Adrenal gland (tissue), 5 donors: ENCODE data around the gene CDH24.

Experiments used
- CTCF ChIP-seq, 6 experiments: fragments of 450-650 bp in 4 of 6; fragments of 200-600 bp in 2 of 6; sonication (generic) in 1 of 6; IDR thresholded peaks; 1 replicate in 5 of 6; 2 replicates in 1 of 6; pipeline versions ENCODE4 v1.5.1 to v1.8.0; 2016 to 2021; ENCODE audit warnings: antibody characterized with exemption in 6 of 6, mild to moderate bottlenecking in 2 of 6, moderate library complexity in 1 of 6
- POLR2A ChIP-seq, 2 donors: fragments of 450-650 bp; IDR thresholded peaks; one replicate each; pipeline ENCODE4 v1.6.1; 2017; ENCODE audit warnings: antibody characterized with exemption in 2 of 2, mild to moderate bottlenecking in 2 of 2, moderate library complexity in 1 of 2
- donor health status: DM: no; HTN: no; CAD: no.

- TF ChIP-seq CTCF (IDR thresholded peaks at IDR 0.05) (peak; percentile 35 to 63 (median 53)), POLR2A (IDR thresholded peaks at IDR 0.05) (no peak)
Measured at GRCh38 chr14:23076785-23077408, 19.6 kb upstream of the CDH24 start.
